Right ventricle myocardium inferior (tissue), 1 donor: Measurements from ENCODE around the gene BMX. TPM values are rescaled to one million over a fixed set of nuclear protein-coding genes. Genes with fewer than 3 reads are reported as not detected.

Experiments used
- ATAC-seq: fragments of 200-7000 bp; cut with Tn5 transposase; one replicate; pipeline ENCODE4 v1.9.1; 2020; ENCODE audit warnings: mild to moderate bottlenecking, moderate library complexity
- DNase-seq: peaks from one replicate; pipeline ENCODE4 v3.0.0; 2021; ENCODE audit errors: missing footprints
- intact Hi-C: fragments of 100-400 bp; cut with DNase I; formaldehyde crosslinking; loops from one replicate; pipeline ENCODE4 v1.11.0; 2022
- long read RNA-seq: library from polyadenylated mRNA; unstranded; transcript quantifications from one replicate; pipeline ENCODE4 v2.0.0, GENCODE V29; 2021
- total RNA-seq: library from RNA; stranded (reverse); fragmentation: NEBNext Ultra II Directional; extraction: Animal tissue kit (Norgen Biotek cat#: 25700); gene quantifications from one replicate; pipeline ENCODE4 v1.2.1, GENCODE V29; 2021
- donor health status: DM: no; HTN: yes; CAD: no; lungs with severe emphysema.

Gene BMX
- 1.4 TPM for total RNA-seq
- long read RNA-seq, partial matches to known transcripts: 1 of 1 reads
- long read RNA-seq, other reads (novel, unspliced or antisense): 0 of 1 reads

- intact Hi-C loops: no loop called here
- DNase-seq (peak; percentile 78), ATAC-seq (no peak)
These were observed at the start of gene BMX for GRCh38 chrX:15500497-15500966. Gene BMX, plus strand, starts transcription at chrX:15500807. Its CDS starts 7,547 bp downstream, at chrX:15508354.

- ATAC-seq (peak; percentile 78), DNase-seq (no peak)
- intact Hi-C loops: no loop called here
These were observed 48.7 kb upstream of the BMX start for GRCh38 chrX:15451913-15452312.

- intact Hi-C loops: no loop called here
- DNase-seq: no peak
- no peak for ATAC-seq
These were observed 35.9 kb upstream of the BMX start for GRCh38 chrX:15464704-15465103.

- intact Hi-C loops: no loop called here
- DNase-seq (no peak), ATAC-seq (no peak)
These were observed 35.3 kb upstream of the BMX start for GRCh38 chrX:15465347-15465746.

- ATAC-seq (peak; percentile 57), DNase-seq (no peak)
- intact Hi-C loops: no loop called here
These were observed 34.5 kb upstream of the BMX start for GRCh38 chrX:15465896-15466651.

- DNase-seq (no peak), ATAC-seq (peak; percentile 63)
- intact Hi-C loops: loop anchor here (2.0 kb wide), 1 partner anchor 119 kb away; no protein-coding TSS in a partner anchor
These were observed 32.6 kb upstream of the BMX start for GRCh38 chrX:15468036-15468435.

- no peak for DNase-seq
- no peak for ATAC-seq
- intact Hi-C loops: loop anchor here (2.0 kb wide), 1 partner anchor 121 kb away; no protein-coding TSS in a partner anchor
These were observed 31.0 kb upstream of the BMX start for GRCh38 chrX:15469613-15470012.

- intact Hi-C loops: no loop called here
- ATAC-seq (peak; percentile 50), DNase-seq (peak; percentile 48)
These were observed 29.6 kb upstream of the BMX start for GRCh38 chrX:15471028-15471427.

GRCh38 chrX:15472531-15472930, 28.1 kb upstream of the BMX start:
- ATAC-seq: no peak
- intact Hi-C loops: no loop called here

GRCh38 chrX:15474028-15474427, 26.6 kb upstream of the BMX start:
- DNase-seq (no peak), ATAC-seq (no peak)
- intact Hi-C loops: no loop called here

More at GRCh38 chrX:15472531-15472930, 28.1 kb upstream of the BMX start:
- DNase-seq: no peak

- no peak for ATAC-seq
- intact Hi-C loops: no loop called here
These were observed 25.6 kb upstream of the BMX start for GRCh38 chrX:15475021-15475420.

GRCh38 chrX:15475486-15475885, 25.1 kb upstream of the BMX start:
- DNase-seq (no peak), ATAC-seq (no peak)
- intact Hi-C loops: no loop called here

More at GRCh38 chrX:15475021-15475420, 25.6 kb upstream of the BMX start:
- no peak for DNase-seq

- intact Hi-C loops: no loop called here
- DNase-seq (no peak), ATAC-seq (no peak)
These were observed 16.7 kb upstream of the BMX start for GRCh38 chrX:15483891-15484290.

GRCh38 chrX:15492469-15492868, 8.1 kb upstream of the BMX start:
- DNase-seq (no peak), ATAC-seq (no peak)
- intact Hi-C loops: no loop called here

- intact Hi-C loops: loop anchor here (1.0 kb wide), 1 partner anchor 181 kb away; no protein-coding TSS in a partner anchor
- DNase-seq (peak; percentile 92), ATAC-seq (peak; percentile 99)
These were observed 7.3 kb upstream of the BMX start, which contains the start of gene PIR for GRCh38 chrX:15493118-15493962. Gene PIR, minus strand, starts transcription at chrX:15493333. Its CDS starts 2,076 bp downstream, at chrX:15491257.

- intact Hi-C loops: loop anchor here (5.0 kb wide), 1 partner anchor 152 kb away; no protein-coding TSS in a partner anchor
These were observed 4.8 kb upstream of the BMX start for GRCh38 chrX:15495801-15496200.

GRCh38 chrX:15496824-15497223, 3.8 kb upstream of the BMX start:
- DNase-seq (no peak), ATAC-seq (no peak)
- intact Hi-C loops: loop anchor here (5.0 kb wide), 1 partner anchor 150 kb away; no protein-coding TSS in a partner anchor

More at GRCh38 chrX:15495801-15496200, 4.8 kb upstream of the BMX start:
- ATAC-seq (no peak), DNase-seq (no peak)

GRCh38 chrX:15497865-15498264, 2.7 kb upstream of the BMX start:
- intact Hi-C loops: loop anchor here (2.0 to 5.0 kb wide), 2 partner anchors 67 to 149 kb away; no protein-coding TSS in a partner anchor
- ATAC-seq (no peak), DNase-seq (peak; percentile 57)

- intact Hi-C loops: loop anchor here (2.0 to 5.0 kb wide), 2 partner anchors 66 to 149 kb away; no protein-coding TSS in a partner anchor
- ATAC-seq (no peak), DNase-seq (no peak)
These were observed 1.9 kb upstream of the BMX start for GRCh38 chrX:15498741-15499140.
